Kidney epithelial cell (primary cell): ENCODE measurements around the gene CDYL. TPM values are rescaled to one million over a fixed set of nuclear protein-coding genes. Genes with fewer than 3 reads are reported as not detected.

ENCODE experiments used
- DNase-seq: peaks from one replicate; pipeline ENCODE4 v3.0.0-alpha.2; 2010; ENCODE audit warnings: low read depth
- H3K27me3 ChIP-seq: 2 replicates; pipeline ENCODE4 v1.6.0; 2011; ENCODE audit warnings: low read length; ENCODE audit not compliant: control insufficient read depth, insufficient read depth
- H3K36me3 ChIP-seq: 2 replicates; pipeline ENCODE4 v1.5.1; 2011; ENCODE audit warnings: low read length; ENCODE audit not compliant: control insufficient read depth, insufficient read depth
- H3K4me3 ChIP-seq: 2 replicates; pipeline ENCODE4 v1.5.1; 2011; ENCODE audit warnings: low read depth, mild to moderate bottlenecking, control low read depth, low read length
- CTCF ChIP-seq: IDR thresholded peaks from 2 replicates; pipeline ENCODE4 v1.5.1; 2011; ENCODE audit warnings: mild to moderate bottlenecking, moderate library complexity, low read length, control low read depth, inconsistent platforms; ENCODE audit not compliant: insufficient read depth, poor library complexity, severe bottlenecking
- total RNA-seq: library from RNA; depleted of rRNA; stranded (reverse); fragments of >200 nt; gene quantifications from 2 replicates; pipeline ENCODE4 v1.2.3, GENCODE V29; 2015

Gene CDYL
- total RNA-seq, 1 donor from 2014 or later: 46.7 TPM

GRCh38 chr6:4905826-4906225 is 129.6 kb downstream of the CDYL start:
- no peaks in the 10 kb centered on the region for H3K36me3 ChIP-seq
- H3K4me3 ChIP-seq: no peak overlapping the region
- DNase-seq: no peak
- TF ChIP-seq CTCF: no peak
- no peaks in the 10 kb centered on the region for H3K27me3 ChIP-seq

DNA sequence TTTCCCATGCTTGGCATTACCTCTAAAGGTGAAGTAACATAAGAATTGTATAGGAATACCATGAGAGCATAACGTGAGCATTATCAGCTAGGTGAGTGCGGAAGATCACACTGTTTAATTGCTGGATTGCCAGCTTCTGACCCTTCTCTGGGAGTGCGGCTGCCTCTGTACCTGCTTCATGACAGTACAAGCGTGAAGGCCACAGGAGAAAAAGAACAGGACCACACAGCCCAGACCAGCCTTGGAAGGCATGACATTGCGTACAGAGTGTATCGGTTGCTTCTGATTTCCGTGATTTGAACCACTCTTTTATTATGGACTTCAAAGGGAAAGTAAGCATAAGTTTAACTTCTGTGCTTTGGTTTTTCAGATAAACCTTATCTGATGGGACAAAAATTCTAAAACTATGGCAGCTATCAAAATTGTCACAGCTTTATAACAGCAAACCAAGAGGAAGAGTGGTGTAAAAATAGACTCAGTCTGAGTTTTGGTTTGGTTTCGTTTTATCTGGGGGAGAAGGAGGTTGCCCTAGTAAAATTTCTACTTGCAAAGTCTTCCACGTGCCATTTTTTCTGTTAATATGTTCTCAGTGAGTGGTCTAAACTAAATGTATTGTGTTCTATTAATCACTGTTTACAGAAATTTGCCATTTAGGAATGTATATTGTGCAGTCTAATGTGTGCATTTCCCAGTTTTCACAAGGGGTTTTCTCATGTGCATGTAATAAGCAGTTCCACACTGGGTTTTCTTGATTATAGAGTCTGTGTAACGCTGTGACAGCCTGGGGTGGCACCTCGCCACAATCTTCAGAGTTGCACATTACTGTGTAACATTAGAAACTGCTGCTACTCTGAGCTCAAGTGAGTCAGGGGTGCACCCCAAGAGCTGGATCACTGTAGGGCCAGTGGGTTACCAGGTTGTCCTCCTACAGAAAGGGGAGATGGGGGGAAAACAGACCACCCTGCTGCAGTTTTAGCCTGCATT is 130.4 kb downstream of the CDYL start:
- no peak for TF ChIP-seq CTCF
- Histone ChIP-seq H3K4me3 (no peak overlapping the region), H3K27me3 (no peaks in the 10 kb centered on the region), H3K36me3 (no peaks in the 10 kb centered on the region)
- no peak for DNase-seq

DNA sequence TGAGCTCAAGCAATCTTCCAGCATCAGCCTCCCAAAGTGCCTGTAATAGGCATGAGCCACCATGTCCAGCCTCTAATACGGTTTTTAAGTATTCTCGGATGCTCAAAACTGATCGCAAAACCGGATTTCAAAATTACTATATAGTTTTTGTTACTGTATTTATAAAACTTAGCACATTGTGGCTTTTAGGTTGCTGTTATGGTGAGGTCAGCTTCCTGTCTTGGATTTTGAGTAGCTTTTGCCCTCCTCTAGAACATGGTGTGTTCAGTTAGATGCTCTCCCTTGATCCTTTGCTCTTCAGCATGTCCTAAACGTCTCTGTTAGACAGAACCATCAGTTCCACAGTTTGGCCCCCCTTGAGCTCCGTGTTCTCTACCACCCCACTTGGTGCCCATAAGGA is 131.4 kb downstream of the CDYL start:
- TF ChIP-seq CTCF: no peak
- no peaks in the 10 kb centered on the region for H3K36me3 ChIP-seq

GRCh38 chr6:4908062-4908461 is 131.9 kb downstream of the CDYL start:
- Histone ChIP-seq H3K36me3 (no peaks in the 10 kb centered on the region), H3K27me3 (no peaks in the 10 kb centered on the region), H3K4me3 (no peak overlapping the region)
- no peak for DNase-seq
- no peak for TF ChIP-seq CTCF

More for the DNA sequence above, 131.4 kb downstream of the CDYL start:
- no peak overlapping the region for H3K4me3 ChIP-seq
- no peak for DNase-seq
- H3K27me3 ChIP-seq: no peaks in the 10 kb centered on the region

GRCh38 chr6:4909063-4909706 is 133.0 kb downstream of the CDYL start:
- no peaks in the 10 kb centered on the region for H3K27me3 ChIP-seq
- H3K36me3 ChIP-seq: no peaks in the 10 kb centered on the region
- no peak overlapping the region for H3K4me3 ChIP-seq
- DNase-seq: no peak
- no peak for TF ChIP-seq CTCF
